CD8-positive, alpha-beta memory T cell (primary cell): Measurements from ENCODE around the gene CORO7. TPM values are rescaled to one million over a fixed set of nuclear protein-coding genes. Genes with fewer than 3 reads are reported as not detected.

ENCODE experiments used
- CTCF ChIA-PET: fragments of 350-600 bp; sonication (Branson Sonifier 250); formaldehyde crosslinking; loops from one replicate; lab custom pipeline; 2021; ENCODE audit warnings: antibody characterized with exemption; lab: Charles Lee
- POLR2A ChIA-PET: fragments of 350-600 bp; sonication (Branson Sonifier 250); formaldehyde crosslinking; loops from one replicate; lab custom pipeline; 2021; ENCODE audit warnings: antibody characterized with exemption; lab: Charles Lee
- DNase-seq, 5 donors: peaks; one replicate each; pipeline versions ENCODE4 v3.0.0 to v3.0.0-alpha.2; 2020 to 2022; ENCODE audit warnings: mixed read lengths in 1 of 5
- H3K27ac ChIP-seq: one replicate; pipeline ENCODE4 v1.7.0; 2013; ENCODE audit warnings: low read depth, mild to moderate bottlenecking, low read length, moderate library complexity
- H3K27me3 ChIP-seq: 2 replicates; pipeline ENCODE4 v1.7.0; 2013; ENCODE audit warnings: low read length, mild to moderate bottlenecking; ENCODE audit not compliant: insufficient read depth, poor library complexity, severe bottlenecking
- H3K36me3 ChIP-seq: 2 replicates; pipeline ENCODE4 v1.7.0; 2013; ENCODE audit warnings: mild to moderate bottlenecking, low read length, moderate library complexity; ENCODE audit not compliant: insufficient read depth
- H3K4me1 ChIP-seq: 2 replicates; pipeline ENCODE4 v1.7.0; 2013; ENCODE audit warnings: mild to moderate bottlenecking, low read length, moderate library complexity; ENCODE audit not compliant: insufficient read depth
- H3K4me3 ChIP-seq: 2 replicates; pipeline ENCODE4 v1.7.0; 2013; ENCODE audit warnings: mild to moderate bottlenecking, low read length
- H3K9me3 ChIP-seq: 2 replicates; pipeline ENCODE4 v1.7.0; 2013; ENCODE audit warnings: mild to moderate bottlenecking, low read length
- H3K27ac Mint-ChIP-seq, 8 donors: one replicate each; pipeline ENCODE4 v1.8.0; 2020 to 2021; ENCODE audit warnings: mixed read lengths in 8 of 8, mild to moderate bottlenecking in 6 of 8, inconsistent platforms in 3 of 8, moderate library complexity in 3 of 8
- H3K27me3 Mint-ChIP-seq, 2 donors: one replicate each; pipeline ENCODE4 v1.8.0; 2020 to 2021; ENCODE audit warnings: mixed read lengths in 2 of 2, mild to moderate bottlenecking in 1 of 2, moderate library complexity in 1 of 2
- H3K36me3 Mint-ChIP-seq, 3 donors: one replicate each; pipeline ENCODE4 v1.8.0; 2020 to 2021; ENCODE audit warnings: mixed read lengths in 3 of 3, inconsistent platforms in 1 of 3, mild to moderate bottlenecking in 1 of 3
- H3K4me1 Mint-ChIP-seq, 3 donors: one replicate each; pipeline ENCODE4 v1.8.0; 2020 to 2021; ENCODE audit warnings: mixed read lengths in 3 of 3, inconsistent platforms in 1 of 3, mild to moderate bottlenecking in 1 of 3
- H3K4me3 Mint-ChIP-seq, 7 donors: one replicate each; pipeline ENCODE4 v1.8.0; 2020 to 2021; ENCODE audit warnings: mixed read lengths in 7 of 7, mild to moderate bottlenecking in 6 of 7, moderate library complexity in 4 of 7, inconsistent platforms in 2 of 7
- H3K9me3 Mint-ChIP-seq, 5 donors: one replicate each; pipeline ENCODE4 v1.8.0; 2020 to 2022; ENCODE audit warnings: mixed read lengths in 5 of 5, mild to moderate bottlenecking in 3 of 5, moderate library complexity in 2 of 5, inconsistent platforms in 1 of 5
- polyA plus RNA-seq: library from polyadenylated mRNA; unstranded; fragments of 300-500 nt; fragmentation: Illumina TruSeq; gene quantifications from one replicate; pipeline ENCODE4 v1.2.3, GENCODE V29; 2021
- total RNA-seq, 2 experiments: library from RNA; stranded (reverse); gene quantifications; one replicate each; pipeline ENCODE4 v1.2.3, GENCODE V29; 2021

The CORO7 gene
- total and polyA plus RNA-seq, 3 experiments from 2014 or later = 92.0 to 129 (median 96.3) TPM

DNA sequence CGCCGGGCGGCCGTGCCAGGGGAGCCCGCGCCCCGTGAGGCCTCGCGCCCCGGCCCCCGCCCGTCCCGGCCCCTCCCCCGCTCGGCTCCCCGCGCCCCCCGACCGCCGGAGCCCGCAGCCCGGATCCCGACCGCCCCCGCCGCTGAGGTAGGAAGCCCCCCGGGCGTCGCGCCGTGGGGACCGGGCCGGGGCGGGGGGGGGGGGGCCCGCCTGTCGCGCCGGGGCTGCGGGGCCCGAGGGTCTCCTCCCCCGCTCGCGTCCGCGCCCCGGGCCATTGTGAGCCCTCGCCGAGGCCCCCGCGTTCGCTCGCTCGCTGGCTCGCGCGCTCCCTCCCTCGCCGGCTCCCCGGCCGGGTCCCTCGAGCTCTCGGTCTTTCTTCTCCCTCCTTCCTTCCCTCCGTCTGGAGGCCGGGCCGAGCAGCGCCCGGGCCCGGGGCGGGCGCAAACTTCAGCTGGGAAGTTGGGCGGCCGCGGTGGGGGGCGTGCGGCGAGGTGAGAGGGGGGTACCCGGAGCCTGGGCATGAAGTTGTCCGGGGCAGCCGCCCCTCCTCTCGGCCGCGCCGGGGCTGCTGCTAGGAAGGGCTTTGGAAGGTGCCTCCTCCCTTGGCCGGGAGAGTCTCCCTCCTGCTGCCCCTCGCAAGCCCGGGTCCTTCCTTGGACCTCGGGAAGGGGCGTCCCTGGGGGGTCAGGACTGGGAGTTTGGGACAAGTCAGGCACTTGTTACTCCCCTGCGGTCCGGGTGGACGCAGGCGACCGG lies 100.1 kb downstream of the CORO7 start:
- no peak for DNase-seq
- POLR2A ChIA-PET = interaction anchor here (0.9 kb wide), 1 partner anchor 43 kb away, joined by 3 read pairs; no protein-coding TSS in a partner anchor
- peaks cover 15 to 23% (median 18%) of the 10 kb centered on the region in 3 donors for H3K4me1 Mint-ChIP-seq
- H3K27me3 Mint-ChIP-seq = peaks cover 9 to 11% of the 10 kb centered on the region in 2 donors
- Histone ChIP-seq H3K27me3 (peaks cover 13% of the 10 kb centered on the region), H3K9me3 (no peaks in the 10 kb centered on the region), H3K4me3 (no peak overlapping the region), H3K36me3 (no peaks in the 10 kb centered on the region), H3K4me1 (peaks cover 21% of the 10 kb centered on the region), H3K27ac (no peak overlapping the region)
- H3K9me3 Mint-ChIP-seq = no peaks in the 10 kb centered on the region
- CTCF ChIA-PET = interaction anchor here (1.1 kb wide), 2 partner anchors 9 to 13 kb away, joined by 3 read pairs; no protein-coding TSS in a partner anchor
- peak overlapping the region in 1 of 7 donors; percentile 29 for H3K4me3 Mint-ChIP-seq
- H3K27ac Mint-ChIP-seq = no peak overlapping the region
- H3K36me3 Mint-ChIP-seq = peaks cover 0 to 2% (median 0%) of the 10 kb centered on the region in 3 donors

DNA sequence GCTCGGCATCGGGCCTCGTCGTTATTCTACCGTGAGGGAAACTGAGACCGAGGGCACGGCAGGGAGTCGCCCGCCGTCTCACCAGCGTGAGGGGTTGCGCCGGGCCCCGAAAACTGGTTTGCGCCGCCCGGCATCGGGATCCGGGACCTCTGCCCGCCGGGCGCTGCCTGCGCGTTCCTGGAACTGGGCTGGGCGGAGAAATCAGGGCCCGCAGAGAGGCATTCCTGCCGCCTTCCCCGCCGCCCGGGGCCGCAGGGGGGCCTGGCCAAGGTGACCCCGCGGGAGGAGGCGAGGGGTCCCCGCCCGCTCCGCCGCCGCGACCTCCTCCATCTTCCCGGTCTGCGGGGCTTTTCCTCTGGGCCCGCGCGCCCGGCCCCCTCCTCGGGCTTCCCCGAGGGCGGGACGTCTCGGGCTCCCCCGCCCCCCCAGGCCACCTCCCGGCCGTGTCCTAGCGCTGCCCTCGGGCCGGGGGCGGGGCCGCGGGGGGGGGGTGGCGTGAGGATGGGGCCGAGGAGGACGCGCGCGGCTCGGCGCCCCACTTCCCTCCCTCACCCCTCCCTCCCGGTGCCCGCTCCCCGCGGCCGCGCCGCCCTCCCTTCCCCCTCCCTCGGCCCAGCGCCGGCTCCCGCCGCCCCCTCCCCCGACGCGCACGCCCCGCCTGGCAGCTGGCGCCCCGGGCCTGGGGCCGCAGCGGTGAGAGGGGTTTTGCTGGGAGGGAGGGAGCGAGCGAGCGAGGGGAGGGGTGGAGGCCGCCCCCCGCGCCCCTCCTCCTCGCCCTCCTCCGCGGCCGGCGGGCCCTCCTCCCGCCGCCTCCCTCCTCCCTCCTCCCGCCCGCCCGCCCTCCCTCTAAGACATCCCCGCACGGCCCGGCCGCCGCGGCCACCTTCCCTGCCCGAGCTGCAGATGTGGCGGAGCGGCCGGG lies 100.9 kb downstream of the CORO7 start, which contains the start of gene GLIS2:
Gene GLIS2, plus strand, starts transcription at position 882 of the 922 bp plus-strand sequence. CDS start 16,214 bp downstream, outside the sequence.
- Histone ChIP-seq H3K27me3 (peaks cover 13% of the 10 kb centered on the region), H3K9me3 (no peaks in the 10 kb centered on the region), H3K4me3 (peak within 1 kb of the TSS; percentile 62), H3K4me1 (peaks cover 21% of the 10 kb centered on the region), H3K36me3 (no peaks in the 10 kb centered on the region), H3K27ac (no peak within 1 kb of the TSS)
- peak in 3 of 5 donors; percentile 24 to 55 (median 29) for DNase-seq
- ChIA-PET POLR2A (interaction anchor here (0.5 to 0.9 kb wide), 3 partner anchors 12 to 42 kb away, joined by 3 to 6 read pairs (median 3); no protein-coding TSS in a partner anchor), CTCF (interaction anchor here (0.7 to 1.1 kb wide), 3 partner anchors 10 to 42 kb away, joined by 3 read pairs; no protein-coding TSS in a partner anchor)
- Mint-ChIP-seq H3K36me3 (peaks cover 0 to 2% (median 0%) of the 10 kb centered on the region in 3 donors), H3K27me3 (peaks cover 9 to 11% of the 10 kb centered on the region in 2 donors), H3K9me3 (no peaks in the 10 kb centered on the region), H3K27ac (peak within 1 kb of the TSS in 5 of 8 donors; percentile 66 to 95 (median 89)), H3K4me3 (peak within 1 kb of the TSS; percentile 73 to 95 (median 89)), H3K4me1 (peaks cover 15 to 23% (median 18%) of the 10 kb centered on the region in 3 donors)

DNA sequence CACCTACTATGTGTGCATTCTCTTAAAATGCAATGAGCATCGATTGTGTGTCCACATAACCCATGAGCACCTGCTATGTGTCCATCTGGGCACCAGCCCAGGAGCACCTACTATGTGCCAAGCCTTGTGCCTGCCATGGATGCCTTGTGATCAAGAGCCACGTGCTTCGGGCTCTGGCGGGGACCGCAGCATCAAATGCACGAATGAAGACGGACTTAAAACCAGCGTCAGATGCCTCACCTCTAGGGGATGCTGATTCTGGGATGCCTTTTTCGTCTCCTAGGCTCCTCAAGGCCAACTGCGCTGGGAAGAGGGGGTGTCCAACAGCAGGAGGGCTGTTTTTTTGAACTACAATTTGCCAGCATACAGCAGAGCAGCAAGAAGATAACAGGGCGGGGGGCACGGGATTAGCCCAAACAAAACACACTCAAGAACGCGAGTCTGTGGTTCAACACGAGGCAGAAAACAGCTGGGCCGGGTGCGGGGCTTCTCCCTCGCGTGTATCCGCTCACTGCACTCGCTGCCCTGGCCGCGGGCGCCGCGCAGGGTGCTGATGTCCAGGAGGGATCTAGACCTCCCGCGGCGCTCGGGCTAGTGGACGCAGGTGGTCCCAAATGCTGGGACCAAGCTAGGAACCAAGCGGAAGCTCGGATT lies 101.7 kb downstream of the CORO7 start:
- peaks cover 11% of the 10 kb centered on the region in 2 donors for H3K27me3 Mint-ChIP-seq
- POLR2A ChIA-PET = no interaction called here
- peak overlapping the region in 7 of 8 donors; percentile 28 to 95 (median 84) for H3K27ac Mint-ChIP-seq

GRCh38 chr16:4313563-4314531 lies 102.5 kb downstream of the CORO7 start:
- Mint-ChIP-seq H3K27me3 (peaks cover 11% of the 10 kb centered on the region in 2 donors), H3K4me1 (peaks cover 11 to 15% (median 11%) of the 10 kb centered on the region in 3 donors), H3K27ac (peak overlapping the region in 5 of 8 donors; percentile 12 to 66 (median 45)), H3K36me3 (peaks cover 0 to 2% (median 0%) of the 10 kb centered on the region in 3 donors), H3K4me3 (peak overlapping the region; percentile 73 to 95 (median 89)), H3K9me3 (no peaks in the 10 kb centered on the region)
- POLR2A ChIA-PET = no interaction called here
- H3K4me3 ChIP-seq = no peak overlapping the region
- H3K27ac ChIP-seq = no peak overlapping the region
- peaks cover 13% of the 10 kb centered on the region for H3K27me3 ChIP-seq
- CTCF ChIA-PET = no interaction called here
- H3K9me3 ChIP-seq = no peaks in the 10 kb centered on the region
- no peaks in the 10 kb centered on the region for H3K36me3 ChIP-seq
- H3K4me1 ChIP-seq = peaks cover 12% of the 10 kb centered on the region
- no peak for DNase-seq

More for the DNA sequence above, 101.7 kb downstream of the CORO7 start:
- peak in 1 of 5 donors; percentile 22 for DNase-seq
- CTCF ChIA-PET = interaction anchor here (0.7 to 0.9 kb wide), 2 partner anchors 9 to 41 kb away, joined by 3 read pairs; no protein-coding TSS in a partner anchor
- Mint-ChIP-seq H3K4me3 (peak overlapping the region; percentile 73 to 95 (median 89)), H3K9me3 (no peaks in the 10 kb centered on the region), H3K36me3 (peaks cover 0 to 2% (median 0%) of the 10 kb centered on the region in 3 donors), H3K4me1 (peaks cover 15 to 22% (median 18%) of the 10 kb centered on the region in 3 donors)
- H3K4me3 ChIP-seq = peak overlapping the region; percentile 62
- H3K36me3 ChIP-seq = no peaks in the 10 kb centered on the region
- H3K27ac ChIP-seq = no peak overlapping the region
- H3K27me3 ChIP-seq = peaks cover 13% of the 10 kb centered on the region
- H3K4me1 ChIP-seq = peaks cover 20% of the 10 kb centered on the region
- no peaks in the 10 kb centered on the region for H3K9me3 ChIP-seq

- H3K27ac Mint-ChIP-seq = peak overlapping the region in 5 of 8 donors; percentile 5 to 98 (median 23)
- peaks cover 26 to 33% (median 27%) of the 10 kb centered on the region in 3 donors for H3K4me1 Mint-ChIP-seq
- Histone ChIP-seq H3K36me3 (no peaks in the 10 kb centered on the region), H3K9me3 (no peaks in the 10 kb centered on the region), H3K27ac (no peak overlapping the region), H3K4me1 (peaks cover 25% of the 10 kb centered on the region), H3K27me3 (peaks cover 13% of the 10 kb centered on the region), H3K4me3 (no peak overlapping the region)
- peaks cover 0 to 7% (median 0%) of the 10 kb centered on the region in 3 donors for H3K36me3 Mint-ChIP-seq
- H3K4me3 Mint-ChIP-seq = peak overlapping the region in 1 of 7 donors; percentile 52
- no peaks in the 10 kb centered on the region for H3K9me3 Mint-ChIP-seq
- ChIA-PET CTCF (interaction anchor here (0.9 to 3.6 kb wide), 10 partner anchors 9 to 238 kb away, joined by 3 to 22 read pairs (median 4); partner anchors contain the start of gene TFAP4), POLR2A (no interaction called here)
- peak; percentile 29 to 65 (median 40) for DNase-seq
- peaks cover 9 to 11% of the 10 kb centered on the region in 2 donors for H3K27me3 Mint-ChIP-seq
Measured at GRCh38 chr16:4309833-4310266, 106.5 kb downstream of the CORO7 start.

DNA sequence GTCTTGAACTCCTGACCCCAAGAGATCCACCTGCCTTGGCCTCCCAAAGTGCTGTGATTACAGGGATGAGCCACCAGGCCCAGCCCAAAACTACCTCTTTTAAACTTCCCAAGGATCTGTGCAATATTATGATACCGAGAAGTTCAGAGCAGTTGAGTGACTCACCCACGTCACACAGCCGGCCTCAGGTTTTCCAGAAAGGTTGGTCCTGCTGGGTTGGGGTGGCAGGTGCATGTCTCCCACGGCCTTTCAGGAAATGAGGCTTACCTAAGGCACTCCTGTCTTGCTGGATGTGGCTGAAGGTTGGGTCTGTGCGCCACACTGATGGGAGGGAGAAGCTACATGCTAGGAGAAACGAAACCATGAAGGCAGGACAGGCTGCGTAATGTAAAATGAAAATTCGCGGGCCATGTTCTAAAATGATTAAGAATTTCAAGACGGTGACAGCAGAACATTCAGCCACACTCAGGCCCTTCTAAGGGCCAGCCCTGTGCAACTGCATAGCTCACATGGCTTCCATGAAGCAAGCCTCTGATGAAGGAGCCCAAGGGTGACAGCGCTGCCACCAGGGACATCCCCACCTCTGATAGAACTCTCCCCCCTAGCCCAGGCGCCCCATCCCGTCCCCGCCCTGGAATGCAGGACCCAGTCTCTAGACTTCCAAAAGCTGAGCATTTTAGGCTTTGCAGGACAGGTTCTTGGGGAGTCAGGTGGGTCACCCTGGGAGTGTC lies 107.1 kb downstream of the CORO7 start:
- peak overlapping the region in 6 of 7 donors; percentile 20 to 87 (median 48) for H3K4me3 Mint-ChIP-seq
- peaks cover 20 to 27% (median 21%) of the 10 kb centered on the region in 3 donors for H3K4me1 Mint-ChIP-seq
- Histone ChIP-seq H3K27ac (no peak overlapping the region), H3K4me1 (peaks cover 19% of the 10 kb centered on the region), H3K36me3 (no peaks in the 10 kb centered on the region), H3K9me3 (no peaks in the 10 kb centered on the region), H3K27me3 (peaks cover 8% of the 10 kb centered on the region), H3K4me3 (no peak overlapping the region)
- POLR2A ChIA-PET = interaction anchor here (0.7 kb wide), 1 partner anchor 24 kb away, joined by 9 read pairs; no protein-coding TSS in a partner anchor
- CTCF ChIA-PET = interaction anchor here (0.9 to 3.6 kb wide), 9 partner anchors 10 to 239 kb away, joined by 3 to 22 read pairs (median 4); partner anchors contain the start of gene TFAP4
- peak overlapping the region in 6 of 8 donors; percentile 2 to 98 (median 64) for H3K27ac Mint-ChIP-seq
- DNase-seq = no peak
- peaks cover 0 to 5% (median 0%) of the 10 kb centered on the region in 3 donors for H3K36me3 Mint-ChIP-seq
- peaks cover 4 to 7% of the 10 kb centered on the region in 2 donors for H3K27me3 Mint-ChIP-seq
- no peaks in the 10 kb centered on the region for H3K9me3 Mint-ChIP-seq
